DOHH2 (cell line): ENCODE measurements around the gene ALKBH8.

Experiments used
- H3F3A ChIP-seq: fragments of 200-600 bp; sonication (generic), shearing (Covaris generic); 2 replicates; pipeline ENCODE4 v1.6.0; 2016; ENCODE audit warnings: antibody characterized with exemption, mild to moderate bottlenecking; ENCODE audit not compliant: control insufficient read depth, insufficient read depth
- H3K27ac ChIP-seq: fragments of 200-600 bp; sonication (generic); 2 replicates; pipeline ENCODE4 v1.5.1; 2014; ENCODE audit warnings: low read depth, mild to moderate bottlenecking, low read length, moderate library complexity
- H3K27me3 ChIP-seq: fragments of 200-600 bp; sonication (generic); 2 replicates; pipeline ENCODE4 v1.6.1; 2014; ENCODE audit warnings: mild to moderate bottlenecking, low read length, mixed read lengths; ENCODE audit not compliant: control insufficient read depth
- H3K36me3 ChIP-seq: fragments of 200-600 bp; sonication (generic); 2 replicates; pipeline ENCODE4 v1.6.1; 2014; ENCODE audit warnings: mild to moderate bottlenecking, low read length, moderate library complexity, mixed read lengths; ENCODE audit not compliant: control insufficient read depth
- H3K4me1 ChIP-seq: fragments of 200-600 bp; sonication (generic); 2 replicates; pipeline ENCODE4 v1.6.1; 2014; ENCODE audit warnings: mild to moderate bottlenecking, low read length, mixed read lengths; ENCODE audit not compliant: control insufficient read depth
- H3K4me2 ChIP-seq: fragments of 200-600 bp; sonication (generic); 2 replicates; pipeline ENCODE4 v1.6.0; 2014; ENCODE audit warnings: mild to moderate bottlenecking, low read length, moderate library complexity
- H3K4me3 ChIP-seq: fragments of 200-600 bp; sonication (generic); 2 replicates; pipeline ENCODE4 v1.5.1; 2014; ENCODE audit warnings: mild to moderate bottlenecking, low read length, mixed read lengths
- H3K79me2 ChIP-seq: fragments of 200-600 bp; sonication (generic); 2 replicates; pipeline ENCODE4 v1.6.1; 2014; ENCODE audit warnings: mild to moderate bottlenecking, low read length, mixed read lengths; ENCODE audit not compliant: control insufficient read depth
- H3K9me2 ChIP-seq: fragments of 200-600 bp; sonication (generic); replicated peaks from 2 replicates; pipeline ENCODE4 v1.6.1; 2014; ENCODE audit warnings: mild to moderate bottlenecking, low read length, mixed read lengths; ENCODE audit not compliant: control insufficient read depth
- H3K9me3 ChIP-seq: fragments of 200-600 bp; sonication (generic); 2 replicates; pipeline ENCODE4 v1.6.1; 2014; ENCODE audit warnings: antibody characterized with exemption, low read length, mixed read lengths; ENCODE audit not compliant: control insufficient read depth, insufficient read depth
- H4K20me1 ChIP-seq: fragments of 200-600 bp; sonication (generic); 2 replicates; pipeline ENCODE4 v1.6.0; 2014; ENCODE audit warnings: low read depth, mild to moderate bottlenecking, antibody characterized with exemption, low read length, moderate library complexity; ENCODE audit not compliant: control insufficient read depth, insufficient read depth
- CTCF ChIP-seq: fragments of 200-600 bp; sonication (generic); IDR thresholded peaks from one replicate; pipeline ENCODE4 v1.5.1; 2014; ENCODE audit warnings: antibody characterized with exemption, mild to moderate bottlenecking, low read depth, low read length; ENCODE audit not compliant: poor library complexity, severe bottlenecking
- EZH2phosphoT487 ChIP-seq: fragments of 200-600 bp; sonication (generic); IDR thresholded peaks from 2 replicates; pipeline ENCODE4 v1.6.1; 2017; ENCODE audit warnings: borderline replicate concordance, mild to moderate bottlenecking, antibody characterized with exemption, low read length, moderate library complexity, mixed read lengths

ALKBH8 gene

GRCh38 chr11:107561688-107562087, 3.8 kb downstream of the ALKBH8 start:
- H3K9me2 ChIP-seq, result no peaks in the 10 kb centered on the region
- no peak overlapping the region for H3K4me2 ChIP-seq
- H3F3A ChIP-seq, result peaks cover 10% of the 10 kb centered on the region; the same call in 1 of the 2 replicates
- no peak overlapping the region for H3K27ac ChIP-seq
- H3K9me3 ChIP-seq, result no peaks in the 10 kb centered on the region
- H3K4me3 ChIP-seq, result no peak overlapping the region
- no peaks in the 10 kb centered on the region for H3K27me3 ChIP-seq
- H3K79me2 ChIP-seq, result peaks cover 52% of the 10 kb centered on the region
- H4K20me1 ChIP-seq, result no peaks in the 10 kb centered on the region
- H3K36me3 ChIP-seq, result peaks cover 28% of the 10 kb centered on the region
- TF ChIP-seq EZH2phosphoT487, result no peak
- TF ChIP-seq CTCF, result no peak
- H3K4me1 ChIP-seq, result peaks cover 32% of the 10 kb centered on the region

GRCh38 chr11:107550304-107550703, 15.2 kb downstream of the ALKBH8 start:
- H3K27ac ChIP-seq, result no peak overlapping the region
- no peaks in the 10 kb centered on the region for H4K20me1 ChIP-seq
- TF ChIP-seq CTCF (no peak), EZH2phosphoT487 (no peak)
- H3K36me3 ChIP-seq, result peaks cover 54% of the 10 kb centered on the region
- no peaks in the 10 kb centered on the region for H3K79me2 ChIP-seq
- no peak overlapping the region for H3K4me2 ChIP-seq
- no peaks in the 10 kb centered on the region for H3K9me3 ChIP-seq
- no peaks in the 10 kb centered on the region for H3F3A ChIP-seq
- no peak overlapping the region for H3K4me3 ChIP-seq
- H3K27me3 ChIP-seq, result no peaks in the 10 kb centered on the region
- no peaks in the 10 kb centered on the region for H3K4me1 ChIP-seq
- H3K9me2 ChIP-seq, result no peaks in the 10 kb centered on the region

- peaks cover 57% of the 10 kb centered on the region for H3K36me3 ChIP-seq
- H3F3A ChIP-seq, result no peaks in the 10 kb centered on the region
- H3K27ac ChIP-seq, result no peak overlapping the region
- H3K27me3 ChIP-seq, result no peaks in the 10 kb centered on the region
- H3K9me2 ChIP-seq, result no peaks in the 10 kb centered on the region
- no peak for TF ChIP-seq CTCF
- TF ChIP-seq EZH2phosphoT487, result no peak
- H3K4me1 ChIP-seq, result no peaks in the 10 kb centered on the region
- H3K4me3 ChIP-seq, result no peak overlapping the region
- no peaks in the 10 kb centered on the region for H3K9me3 ChIP-seq
- no peaks in the 10 kb centered on the region for H4K20me1 ChIP-seq
- no peak overlapping the region for H3K4me2 ChIP-seq
- H3K79me2 ChIP-seq, result no peaks in the 10 kb centered on the region
Observed at GRCh38 chr11:107549954-107550285, 15.6 kb downstream of the ALKBH8 start.
